Stimulated activated CD8-positive, alpha-beta memory T cell treated with anti-CD3 and anti-CD28 coated beads, Interleukin-12 subunit alpha, Interleukin-12 subunit beta, amount 100 ng/mL, for 1 hour (primary cell): ENCODE measurements around the gene ANXA5.
"Not testable (repeated sequence)": the region's sequence is repeated elsewhere in the genome, so short reads cannot be mapped to it uniquely, and the experiment has no call there.

Experiments
- DNase-seq: peaks from one replicate; pipeline ENCODE4 v3.0.0-alpha.2; 2020; ENCODE audit warnings: low read depth

The ANXA5 gene

GRCh38 chr4:121696581-121697461 is at the start of gene ANXA5:
TSS of gene ANXA5 (minus strand) at chr4:121696980. CDS start at chr4:121696589, 391 bp downstream.
- DNase-seq: peak; percentile 43

DNA sequence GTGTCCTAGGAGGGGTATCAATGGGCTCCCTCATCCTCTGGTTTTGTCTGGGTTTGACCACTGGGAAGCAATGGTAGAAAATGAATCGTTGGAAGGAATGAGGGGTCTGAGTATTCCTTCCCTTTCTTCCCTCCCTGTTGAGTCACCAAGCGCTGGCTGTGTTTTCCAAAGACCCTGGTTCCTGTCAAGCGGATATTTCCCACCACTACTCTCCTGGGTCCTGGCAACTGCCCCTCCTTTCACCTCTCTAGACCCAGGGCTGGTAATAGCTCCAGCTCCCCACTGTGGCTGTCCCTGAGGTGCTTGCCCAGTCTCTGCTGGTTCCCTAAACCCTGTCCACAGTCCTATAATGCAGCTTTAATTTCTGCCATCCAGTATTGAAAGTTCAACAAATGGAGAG is 46.0 kb upstream of the ANXA5 start:
- DNase-seq: no peak

DNA sequence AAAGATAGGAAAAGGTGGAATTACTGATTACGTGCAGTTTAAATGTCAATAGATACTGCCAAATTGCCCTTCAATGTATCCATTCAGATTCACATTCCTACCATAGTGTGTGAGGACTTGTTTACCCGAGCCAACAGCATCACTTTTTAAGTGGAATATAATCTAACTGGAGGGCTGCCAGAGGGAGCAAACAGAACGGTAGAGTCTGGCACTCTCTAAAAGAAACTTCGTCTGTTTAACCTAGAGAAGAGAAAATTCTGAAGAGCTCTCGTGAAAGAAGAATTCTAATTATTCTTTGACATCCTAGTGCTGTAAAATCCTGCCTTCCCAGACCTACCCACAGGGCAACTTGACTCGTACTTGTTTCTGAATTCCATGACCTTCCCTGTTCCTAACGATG is 45.0 kb upstream of the ANXA5 start:
- DNase-seq: no peak

GRCh38 chr4:121740796-121741409 is 44.1 kb upstream of the ANXA5 start:
- DNase-seq: no peak

- no peak for DNase-seq
Measured at GRCh38 chr4:121739575-121739974, 42.8 kb upstream of the ANXA5 start.

GRCh38 chr4:121738780-121739535 is 42.2 kb upstream of the ANXA5 start:
- DNase-seq: no peak

GRCh38 chr4:121737846-121738554 is 41.2 kb upstream of the ANXA5 start:
- DNase-seq: no peak

GRCh38 chr4:121736735-121737351 is 40.1 kb upstream of the ANXA5 start:
- no peak for DNase-seq

DNA sequence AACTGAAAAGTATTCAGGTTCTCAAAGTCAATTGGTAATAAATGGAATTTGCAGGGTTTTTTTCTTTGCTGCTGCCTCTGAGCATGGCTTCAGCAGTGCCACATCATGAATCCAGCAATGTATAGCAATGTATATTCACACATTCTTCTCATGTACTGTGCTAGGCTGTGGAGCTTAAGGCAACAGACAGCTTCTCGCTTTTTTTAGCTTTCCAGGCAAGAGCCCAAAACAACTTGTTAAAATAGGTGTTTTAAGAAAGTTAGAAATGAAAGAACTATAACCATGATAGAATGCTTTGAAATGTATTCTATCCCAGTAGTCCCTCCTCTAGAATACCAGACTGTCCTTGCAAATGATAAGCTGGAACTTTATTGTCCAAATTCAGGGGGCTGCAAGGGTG is 37.8 kb upstream of the ANXA5 start:
- DNase-seq: no peak

- no peak for DNase-seq
Measured at GRCh38 chr4:121733942-121734341, 37.2 kb upstream of the ANXA5 start.

DNA sequence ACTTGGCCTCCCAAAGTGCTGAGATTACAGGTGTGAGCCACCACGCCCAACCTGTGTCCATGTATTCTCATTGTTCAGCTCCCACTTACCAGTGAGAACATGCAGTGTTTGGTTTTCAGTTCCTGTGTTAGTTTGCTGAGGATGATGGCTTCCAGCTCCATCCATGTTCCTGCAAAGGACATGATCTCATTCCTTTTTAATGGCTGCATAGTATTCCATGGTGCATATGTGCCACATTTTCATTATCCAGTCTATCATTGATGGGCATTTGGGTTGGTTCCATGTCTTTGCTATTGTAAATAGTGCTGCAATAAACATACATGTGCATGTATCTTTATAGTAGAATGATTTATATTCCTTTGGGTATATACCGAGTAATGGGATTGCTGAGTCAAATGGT is 33.0 kb upstream of the ANXA5 start:
- DNase-seq: not testable (repeated sequence)

GRCh38 chr4:121728798-121729226 is 32.0 kb upstream of the ANXA5 start:
- DNase-seq: no peak

DNA sequence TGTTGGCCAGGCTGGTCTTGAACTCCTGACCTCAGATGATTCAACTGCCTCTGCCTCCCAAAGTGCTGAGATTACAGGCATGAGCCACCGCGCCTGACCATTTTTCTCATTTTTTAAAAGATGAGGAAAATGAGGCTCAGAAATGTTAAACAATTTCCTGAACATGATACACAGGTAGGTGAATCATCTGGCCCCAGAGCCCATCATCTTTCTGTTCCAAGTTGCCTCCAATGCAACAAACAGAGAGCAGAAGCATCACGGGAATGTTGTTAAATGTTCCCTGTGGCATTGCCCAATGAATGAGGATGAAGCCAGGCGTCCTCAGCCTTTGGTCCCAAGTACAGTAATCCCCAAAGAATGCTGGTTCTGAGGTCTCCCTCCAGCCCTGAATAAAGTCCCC is 31.3 kb upstream of the ANXA5 start:
- DNase-seq: no peak

GRCh38 chr4:121726642-121727268 is 30.0 kb upstream of the ANXA5 start:
- no peak for DNase-seq

- no peak for DNase-seq
Measured at GRCh38 chr4:121724671-121725070, 27.9 kb upstream of the ANXA5 start.

GRCh38 chr4:121721700-121722099 is 24.9 kb upstream of the ANXA5 start:
- no peak for DNase-seq

GRCh38 chr4:121720109-121720508 is 23.3 kb upstream of the ANXA5 start:
- DNase-seq: no peak

- no peak for DNase-seq
Measured at GRCh38 chr4:121717680-121718237, 21.0 kb upstream of the ANXA5 start.

GRCh38 chr4:121714548-121714947 is 17.8 kb upstream of the ANXA5 start:
- DNase-seq: no peak

GRCh38 chr4:121712783-121713182 is 16.0 kb upstream of the ANXA5 start:
- no peak for DNase-seq
